ENCODE data around the gene TAF5L.

DNA sequence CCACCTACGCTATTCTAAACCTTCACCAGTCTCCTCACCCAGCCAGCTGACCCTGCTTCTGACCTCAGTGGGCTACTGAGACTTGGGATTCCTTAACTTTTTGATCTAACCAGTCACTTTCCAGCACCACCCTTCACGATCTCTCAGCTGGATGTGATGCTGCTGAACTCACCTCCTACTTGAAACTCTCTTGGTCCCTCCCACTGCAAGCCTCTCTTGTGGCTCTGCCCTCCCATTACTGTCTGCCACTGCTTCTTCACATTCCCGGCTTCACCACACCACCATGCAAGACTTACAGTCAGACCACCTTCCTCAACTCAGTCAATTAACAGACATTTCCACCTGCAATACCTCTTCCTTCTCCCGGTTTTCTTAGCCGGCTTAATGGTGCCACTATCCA lies 6.3 kb downstream of the TAF5L start:
- TF ChIP-seq CTCF (IDR thresholded peaks at IDR 0.05): no peak
- TF ChIP-seq POLR2A (IDR thresholded peaks at IDR 0.05): no peak

Data from esophagus squamous epithelium (tissue), 4 donors.